ENCODE results near the gene ZFHX2.
A peak's percentile ranks its signal among the peaks of the same experiment; 100 is the strongest.

ZFHX2 gene

DNA sequence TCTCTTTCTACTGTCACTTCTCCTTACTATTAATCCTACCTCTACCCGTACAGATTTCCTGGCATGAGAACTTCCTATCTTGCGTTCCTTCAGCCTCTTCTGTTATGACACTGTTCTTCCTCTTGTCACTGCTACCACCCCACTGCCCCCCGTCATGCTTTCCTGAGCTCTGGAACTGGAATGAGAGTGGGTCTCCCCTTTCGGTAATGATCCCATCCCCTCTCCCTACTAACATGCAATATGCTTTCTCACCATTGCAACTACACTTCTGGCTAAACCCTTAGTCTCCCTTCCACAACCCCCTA is 20.9 kb upstream of the ZFHX2 start:
- DNase-seq = no peak

DNA sequence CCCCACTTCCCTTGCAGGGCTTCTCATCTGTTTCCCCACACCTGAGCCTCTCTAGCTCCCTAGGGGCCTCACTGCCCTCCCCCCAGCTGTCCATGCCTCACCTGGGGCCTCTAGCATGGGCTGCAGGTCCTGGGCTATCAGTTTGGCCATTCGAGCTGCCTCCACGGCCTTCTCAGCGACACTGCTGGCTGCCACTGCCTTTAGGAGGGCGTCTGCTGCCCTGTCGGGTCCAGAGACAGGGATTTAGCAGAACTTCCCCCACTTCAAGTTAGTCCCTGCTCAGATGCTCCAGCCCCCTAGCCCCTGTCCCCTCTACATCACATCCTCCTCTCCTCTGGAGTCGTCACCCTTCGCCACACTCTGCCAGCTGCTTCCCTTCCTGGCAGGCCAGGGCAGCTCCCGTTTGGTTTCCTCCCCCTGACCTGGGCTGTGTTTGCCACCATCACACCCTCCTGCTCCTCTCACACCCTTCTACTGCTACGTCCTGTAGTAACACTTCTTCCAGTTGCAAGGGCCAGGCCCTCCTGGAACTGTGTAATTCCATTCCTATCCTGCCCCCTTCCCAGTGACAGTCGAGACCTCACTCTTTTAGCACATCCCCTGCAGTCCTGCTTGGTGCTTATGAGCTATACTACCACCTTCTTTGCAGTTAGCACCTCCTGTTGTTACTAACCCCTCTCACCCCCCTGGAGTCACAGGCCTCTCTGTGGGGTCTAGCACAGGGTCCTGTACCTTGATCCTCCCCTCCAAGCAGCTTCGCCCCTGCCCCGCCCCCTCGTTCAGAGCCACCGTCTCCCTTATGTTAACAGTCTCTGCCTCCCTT is 20.3 kb upstream of the ZFHX2 start:
- DNase-seq = no peak

DNA sequence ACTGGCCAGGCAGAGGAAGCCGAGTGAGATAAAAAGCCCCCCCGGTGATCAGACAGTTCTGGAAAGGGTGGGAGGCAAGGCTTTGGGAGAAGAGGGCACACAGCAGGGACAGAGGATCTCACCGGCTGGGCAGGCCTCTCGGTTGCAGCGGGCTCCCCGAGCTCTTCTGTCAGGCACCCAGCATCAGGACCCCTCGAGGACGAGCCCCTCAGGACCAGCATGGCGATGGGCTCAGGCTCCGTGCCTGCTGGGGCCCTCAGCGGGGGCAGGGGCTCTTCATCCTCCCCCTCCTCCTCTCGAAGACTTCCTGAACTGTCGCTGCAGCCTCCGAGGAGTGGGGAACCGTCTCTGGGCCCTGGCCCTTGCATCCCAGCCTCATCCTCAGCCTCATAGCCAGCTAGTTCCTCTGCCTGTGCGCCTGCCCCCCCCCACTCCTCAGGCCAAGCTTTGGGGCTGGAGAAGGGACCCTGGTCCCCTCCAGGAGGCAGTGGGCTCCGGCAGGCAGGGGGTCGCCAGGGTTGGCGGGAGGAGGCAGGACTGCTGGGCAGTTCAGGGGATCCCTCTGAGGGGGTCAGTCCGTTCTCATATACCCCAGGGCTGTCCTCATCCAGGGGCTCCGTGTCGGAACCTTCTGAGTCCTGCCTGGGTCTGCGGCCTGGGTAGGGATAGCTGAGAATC is 19.4 kb upstream of the ZFHX2 start:
- no peak for DNase-seq

DNA sequence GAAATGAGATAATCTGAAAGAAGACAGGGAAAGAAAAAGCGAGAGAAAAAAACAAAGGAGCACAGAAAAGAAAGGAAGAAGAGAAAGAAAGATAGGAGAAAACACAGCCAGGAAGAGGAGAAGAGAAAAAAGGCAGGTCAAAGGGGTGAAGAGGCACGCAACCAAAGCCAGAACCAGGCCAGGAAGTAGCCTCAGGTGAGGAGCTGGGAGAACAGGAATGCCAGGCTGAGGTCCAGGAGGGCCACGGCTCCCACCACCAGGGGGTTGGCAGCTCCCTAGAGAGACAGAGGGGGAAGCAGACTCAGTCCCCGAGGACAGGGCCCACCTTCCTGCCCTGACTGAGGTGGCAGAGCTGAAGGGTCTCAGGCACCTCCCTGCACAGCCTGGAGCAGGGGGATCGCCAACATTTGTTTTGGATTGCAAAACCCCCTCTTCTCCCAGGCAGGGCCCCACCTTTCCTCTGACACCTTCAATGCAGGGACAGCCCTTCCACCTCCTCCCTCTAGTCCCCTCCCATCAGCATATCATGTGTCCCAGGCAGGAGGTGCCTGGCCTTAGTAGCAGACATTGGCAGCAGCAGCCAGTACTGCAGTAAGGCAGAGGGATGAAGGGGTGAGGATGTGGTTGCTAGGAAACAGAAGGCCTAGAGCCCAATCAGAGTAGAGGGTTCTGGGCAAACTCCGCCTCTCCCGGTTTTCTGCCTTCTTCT is 18.0 kb upstream of the ZFHX2 start:
- no peak for DNase-seq

DNA sequence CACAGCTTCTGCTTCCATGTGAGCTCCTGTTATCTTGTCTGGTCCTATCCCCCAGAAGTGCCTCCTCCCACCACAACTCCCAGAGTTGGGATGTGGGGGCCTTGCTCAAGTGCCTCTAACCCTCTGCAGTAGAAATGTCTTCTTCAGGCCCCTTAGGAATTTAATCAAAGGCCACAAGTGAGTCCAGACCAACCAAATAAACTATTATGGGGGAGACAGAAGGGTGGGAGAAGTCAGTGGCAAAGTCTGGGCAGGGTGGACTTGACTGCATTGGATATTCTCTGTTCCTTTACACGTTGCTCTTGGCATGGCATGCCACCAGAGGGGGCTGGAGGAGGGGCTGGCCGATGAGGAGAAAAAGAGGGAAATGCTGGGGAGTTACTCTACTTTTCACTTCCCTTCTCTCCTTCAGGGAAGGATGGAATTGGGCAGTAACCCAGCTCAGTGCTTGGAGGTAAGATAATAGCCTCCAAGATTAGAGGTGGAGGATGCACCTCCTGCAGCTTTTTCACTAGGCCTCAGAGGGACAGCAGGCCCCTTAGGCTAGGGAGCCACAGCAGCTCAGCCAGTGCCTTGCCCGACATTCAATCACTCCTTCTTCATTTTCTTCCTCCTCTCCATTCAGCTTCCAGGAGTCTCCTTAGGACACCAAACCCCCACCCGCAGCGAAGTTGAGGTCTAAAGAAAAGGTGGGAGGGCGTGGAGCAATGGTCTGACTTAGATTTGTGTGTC is 17.2 kb upstream of the ZFHX2 start:
- DNase-seq = peak; percentile 24

DNA sequence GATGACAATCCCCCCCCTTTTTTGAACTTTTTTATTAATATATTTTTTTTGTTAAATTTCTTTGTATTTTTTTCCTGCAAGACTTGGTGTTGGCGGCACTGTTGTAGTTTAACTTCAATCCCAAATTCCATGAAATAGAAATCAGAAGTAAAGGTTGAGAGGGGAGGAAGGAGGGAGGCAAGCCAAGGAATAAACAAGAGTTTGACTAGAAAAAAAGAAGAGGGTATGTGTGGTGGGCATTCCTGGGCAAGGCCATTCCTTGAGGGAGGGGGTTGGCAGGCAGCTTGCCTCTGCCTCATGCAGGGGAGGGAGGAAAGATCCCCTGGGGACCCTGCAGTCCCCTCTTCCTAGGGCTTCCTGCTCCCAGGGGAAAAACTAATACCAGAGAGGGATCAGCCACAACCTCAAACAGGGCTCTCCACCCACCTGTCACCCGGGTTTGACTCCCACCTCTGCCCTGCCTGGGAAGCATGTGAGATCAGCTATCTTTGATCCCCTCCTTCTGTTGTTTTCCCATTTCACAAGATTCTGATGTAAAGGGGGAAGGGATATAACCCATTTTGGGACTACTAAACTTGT is 16.5 kb upstream of the ZFHX2 start:
- DNase-seq = no peak

DNA sequence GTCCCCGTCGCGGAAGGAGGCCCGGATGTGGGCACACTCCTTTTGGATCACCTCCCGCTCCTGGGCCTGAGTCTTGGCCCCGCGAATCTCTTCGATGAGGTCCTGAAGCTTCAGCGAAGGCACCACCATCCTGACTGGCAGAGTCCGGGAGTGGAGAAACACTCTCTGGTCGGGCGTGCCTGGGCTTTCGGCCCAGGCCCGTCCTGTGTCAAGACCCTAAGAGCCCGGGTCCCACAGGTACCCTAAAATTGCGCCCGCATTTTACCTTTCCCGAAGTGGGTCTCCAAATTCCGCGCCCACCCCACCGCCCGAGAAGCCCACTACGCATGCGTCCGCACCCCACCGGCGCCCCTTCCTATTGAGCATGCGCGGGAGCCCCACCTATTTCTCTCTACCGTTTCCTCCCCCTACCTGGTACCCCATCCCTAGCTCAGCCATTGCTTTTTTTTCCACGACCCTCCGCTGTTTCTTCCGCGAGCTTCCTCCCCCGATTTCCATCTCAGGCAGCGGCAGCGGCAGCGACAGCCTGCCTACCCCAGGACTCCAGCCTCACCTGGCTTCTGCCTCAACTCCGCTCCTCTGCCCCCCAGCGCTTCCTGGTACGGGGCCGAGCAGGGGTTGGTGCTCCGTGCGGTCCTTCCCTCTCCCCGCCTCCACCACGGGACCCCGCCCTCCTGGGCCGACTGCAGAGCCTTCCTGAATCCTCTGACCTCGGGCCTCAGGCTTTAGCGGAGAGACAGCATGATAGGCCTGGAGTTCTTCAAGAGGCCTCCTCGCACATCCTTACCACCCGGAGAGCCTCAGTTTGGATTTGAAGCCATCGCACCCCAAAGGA is 15.8 kb upstream of the ZFHX2 start, which contains the start of gene AP1G2:
TSS of gene AP1G2 (minus strand) at position 606 of the 835 bp plus-strand sequence. CDS start at position 129, 477 bp downstream.
- DNase-seq = peak; percentile 90

DNA sequence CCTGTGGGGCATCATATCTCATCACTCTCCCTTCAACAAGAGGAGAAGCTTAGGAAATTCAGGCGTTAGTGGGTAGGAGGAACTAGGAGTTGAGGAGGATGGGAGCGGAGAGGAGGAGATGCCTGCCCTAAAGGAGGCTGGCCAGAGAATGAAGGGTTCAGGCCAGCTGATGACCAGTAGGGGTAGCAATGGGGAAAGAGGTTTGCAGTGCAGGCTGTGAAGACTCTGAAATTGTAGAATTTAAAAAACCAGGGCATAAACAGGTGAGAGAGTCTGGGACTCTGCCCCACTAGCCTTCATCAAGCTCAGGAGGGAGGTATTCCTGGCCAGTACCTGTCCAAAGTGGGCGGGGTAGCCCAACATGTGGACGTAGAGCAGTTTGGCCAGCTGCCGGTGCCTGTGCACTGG is 15.2 kb upstream of the ZFHX2 start:
- DNase-seq = no peak

DNA sequence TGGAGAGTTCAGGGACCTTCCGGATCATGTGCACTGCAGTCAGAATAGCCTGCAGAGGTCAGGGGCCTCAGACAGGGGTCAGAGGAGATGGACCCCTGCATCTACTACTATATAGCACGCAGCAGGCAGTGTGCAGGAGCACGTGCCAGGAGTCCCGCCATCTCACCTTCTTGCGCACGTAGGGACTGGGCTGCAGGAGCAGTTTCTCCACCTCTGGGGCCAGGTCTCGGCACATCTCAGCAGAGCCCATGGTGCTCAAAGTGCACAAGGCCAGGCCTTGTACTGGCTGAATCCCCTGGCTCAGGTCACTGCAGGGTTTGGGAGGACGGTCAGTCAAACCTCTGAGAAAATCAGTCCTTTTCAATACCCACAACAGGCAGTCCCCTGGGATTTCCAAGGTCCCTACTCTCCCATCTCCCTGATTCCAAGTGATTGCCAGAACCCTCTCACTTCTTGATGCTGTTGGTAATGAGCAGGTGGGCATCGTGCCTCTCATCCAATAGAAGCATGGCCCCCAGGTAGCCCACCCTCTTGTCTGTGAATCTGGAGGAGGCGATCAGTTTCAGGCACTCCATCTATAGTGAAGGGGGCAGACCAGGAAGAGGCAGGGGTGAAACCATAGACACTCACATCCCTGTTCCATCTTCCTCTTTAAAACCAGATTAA is 14.7 kb upstream of the ZFHX2 start:
- no peak for DNase-seq

DNA sequence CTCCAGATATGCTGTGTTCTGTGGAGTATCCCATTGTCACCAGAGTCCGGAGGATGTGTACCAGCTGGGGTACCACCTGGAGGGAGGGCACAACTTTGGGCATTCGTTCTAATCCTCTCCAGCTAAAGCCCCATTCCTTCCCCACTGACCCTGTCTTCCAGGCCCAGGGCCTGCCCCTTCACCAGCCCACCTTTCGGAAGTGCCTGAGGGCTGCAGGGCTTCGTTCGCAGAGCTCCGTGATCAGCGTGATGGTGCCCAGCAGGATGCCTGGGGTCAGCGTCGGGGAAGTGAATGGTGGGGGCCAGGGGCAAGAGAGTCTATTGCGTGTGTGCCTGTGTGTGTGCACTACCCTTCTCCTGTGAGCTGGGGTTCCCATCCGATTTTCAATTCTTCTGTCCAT is 14.1 kb upstream of the ZFHX2 start:
- no peak for DNase-seq

DNA sequence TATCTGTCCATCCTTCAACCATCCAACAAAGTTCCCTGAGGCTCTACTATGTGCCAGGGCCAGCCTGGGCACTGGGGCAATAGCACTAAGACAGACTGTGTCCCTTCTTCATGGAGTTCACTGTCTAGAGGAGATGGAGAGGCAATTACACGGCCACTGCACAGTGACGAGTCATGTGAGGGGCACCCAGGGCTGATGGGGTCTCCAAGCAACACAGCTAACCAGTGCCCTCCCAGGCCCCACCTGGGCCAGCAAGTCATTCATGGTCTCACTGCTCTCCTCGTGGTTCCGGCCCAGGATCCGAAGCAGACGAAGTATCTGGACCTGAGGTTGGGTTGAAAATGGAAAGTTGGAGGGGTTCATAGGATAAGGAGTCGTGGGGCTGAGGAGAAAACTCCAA is 13.3 kb upstream of the ZFHX2 start:
- DNase-seq = no peak

DNA sequence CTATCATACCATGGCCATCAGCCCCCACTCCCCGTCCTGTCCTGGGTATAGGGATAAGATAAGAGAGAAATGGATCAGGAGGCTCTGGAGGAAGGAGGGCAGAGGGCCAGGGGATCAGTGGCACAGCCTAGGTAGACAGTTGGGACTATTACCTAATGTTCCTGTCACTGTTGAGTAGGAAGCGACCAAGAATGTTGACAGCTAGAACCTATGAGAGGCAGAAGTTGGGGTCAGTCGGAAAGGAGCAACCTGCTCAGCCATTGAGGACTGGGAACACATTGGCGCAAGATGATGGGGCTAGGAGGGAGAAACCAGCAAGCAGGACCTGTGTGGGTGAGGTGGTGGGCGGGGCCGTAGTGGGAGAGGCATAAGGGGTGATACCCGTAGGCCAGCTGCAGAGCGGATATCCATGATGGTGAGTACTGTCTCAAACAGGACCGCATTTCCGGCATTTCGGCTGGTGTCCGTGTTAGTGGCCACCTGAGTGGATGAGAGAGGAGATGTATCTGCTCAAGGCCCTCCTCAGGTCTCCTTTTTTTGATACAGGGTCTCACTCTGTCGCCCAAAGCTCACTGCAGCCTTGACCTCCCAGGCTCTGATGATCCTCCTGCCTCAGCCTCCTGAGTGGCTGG is 12.7 kb upstream of the ZFHX2 start:
- no peak for DNase-seq

DNA sequence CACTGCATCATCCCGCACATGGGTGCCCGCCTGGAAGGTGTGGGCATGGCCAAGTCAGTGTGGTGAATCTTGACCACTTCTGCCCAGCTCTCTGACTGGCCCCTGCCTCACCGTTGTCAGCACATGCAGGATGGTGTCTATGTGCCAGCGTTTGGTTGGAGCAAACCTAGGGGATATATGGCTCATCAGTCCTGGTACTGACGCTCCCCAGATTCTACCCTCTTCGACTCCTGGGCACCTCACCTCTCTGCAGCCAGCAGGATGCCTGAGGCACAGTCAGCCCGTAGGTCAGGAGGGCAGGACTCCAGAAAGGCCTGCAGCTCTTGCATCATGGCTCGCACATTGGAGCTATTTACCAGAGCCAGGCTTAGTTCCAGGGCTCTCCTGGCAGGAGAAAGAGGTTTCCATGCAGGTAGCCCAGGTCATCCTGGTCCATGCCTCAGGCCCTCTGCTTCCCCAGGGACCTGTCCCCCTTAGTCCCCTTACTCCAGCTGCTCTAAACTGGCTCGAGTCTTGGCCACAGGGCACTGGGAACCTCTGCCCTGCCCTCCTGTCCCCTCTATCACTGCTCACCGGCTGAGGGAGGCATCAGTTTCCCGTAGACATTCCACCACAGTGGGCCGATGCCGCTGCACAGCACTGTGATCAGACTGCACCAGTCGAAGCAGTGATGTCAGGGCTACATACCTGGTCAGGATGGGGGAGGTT is 12.1 kb upstream of the ZFHX2 start:
- no peak for DNase-seq

DNA sequence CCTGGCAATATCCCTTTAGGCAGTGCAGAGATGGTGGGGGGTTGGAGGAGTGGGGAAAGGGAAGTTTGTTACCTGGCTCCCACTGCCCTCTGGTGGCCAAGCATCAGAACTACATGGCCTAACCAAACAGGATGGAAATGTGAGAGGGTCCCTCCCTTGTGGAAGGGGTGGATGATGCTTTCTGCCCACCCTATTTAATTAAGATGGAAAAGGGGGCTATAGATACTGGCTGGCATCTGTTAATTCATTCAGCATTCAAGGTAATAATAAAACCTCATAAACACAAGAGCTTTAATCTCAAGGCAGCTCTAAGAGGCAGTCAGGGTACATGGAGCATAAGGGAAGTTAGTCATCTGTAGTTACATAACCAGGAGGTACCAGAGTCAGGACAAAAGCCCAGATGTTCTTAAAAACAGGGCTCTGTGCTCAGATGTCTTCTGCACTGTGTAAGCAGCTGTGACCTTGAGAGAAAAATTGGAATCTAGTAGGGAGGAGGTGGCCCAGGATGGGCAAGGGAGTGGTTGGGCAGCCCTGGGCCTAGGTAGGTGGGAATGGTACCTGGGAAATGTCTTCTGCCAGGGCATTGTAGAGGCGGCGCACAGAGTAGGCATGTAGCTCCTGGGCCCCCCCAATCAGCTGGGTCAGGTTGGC is 11.4 kb upstream of the ZFHX2 start:
- peak; percentile 64 for DNase-seq

DNA sequence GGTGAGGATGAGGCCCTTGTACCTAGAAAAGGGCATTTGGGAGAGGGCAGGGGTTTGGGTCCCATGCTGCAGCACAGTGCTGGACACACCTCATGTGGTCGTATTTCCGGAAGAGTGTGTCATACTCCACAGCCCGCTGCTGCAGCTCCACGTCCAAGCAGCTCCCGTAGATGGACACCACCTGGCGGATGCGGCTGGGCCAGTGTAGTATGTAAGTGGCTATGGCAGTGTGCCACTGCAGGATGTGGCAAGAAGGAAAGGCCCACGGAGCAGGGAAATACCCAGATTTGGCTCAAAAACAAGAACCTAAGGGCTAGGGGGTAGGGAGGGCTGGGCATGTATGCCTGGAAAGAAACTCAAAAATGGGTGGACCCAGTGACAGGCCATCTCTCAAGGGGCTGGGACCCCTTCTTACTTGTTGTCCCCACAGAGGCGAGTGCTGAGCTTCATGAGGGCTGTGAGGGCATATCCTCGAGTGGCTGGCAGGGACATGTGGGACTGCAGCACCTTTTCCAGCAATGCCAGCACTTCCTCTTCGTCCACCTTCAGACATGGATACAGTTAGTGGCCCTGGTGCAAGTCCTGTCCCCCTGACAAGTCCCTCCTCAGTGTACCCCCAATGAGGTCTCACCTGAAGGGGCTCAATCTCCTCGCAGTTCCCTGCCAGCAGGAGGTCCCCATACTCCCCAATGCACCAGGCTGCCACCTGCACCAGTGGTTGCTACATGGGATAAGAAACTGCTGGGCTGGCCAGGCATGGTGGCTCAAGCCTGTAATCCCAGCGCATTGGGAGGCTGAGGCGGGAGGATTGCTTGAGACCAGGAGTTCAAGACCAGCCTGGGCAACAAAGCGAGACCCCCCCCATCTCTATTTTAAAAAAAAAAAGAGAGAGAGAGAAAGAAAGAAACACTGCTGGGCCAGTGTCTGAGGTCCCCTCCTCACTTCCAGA is 10.6 kb upstream of the ZFHX2 start:
- DNase-seq = no peak

DNA sequence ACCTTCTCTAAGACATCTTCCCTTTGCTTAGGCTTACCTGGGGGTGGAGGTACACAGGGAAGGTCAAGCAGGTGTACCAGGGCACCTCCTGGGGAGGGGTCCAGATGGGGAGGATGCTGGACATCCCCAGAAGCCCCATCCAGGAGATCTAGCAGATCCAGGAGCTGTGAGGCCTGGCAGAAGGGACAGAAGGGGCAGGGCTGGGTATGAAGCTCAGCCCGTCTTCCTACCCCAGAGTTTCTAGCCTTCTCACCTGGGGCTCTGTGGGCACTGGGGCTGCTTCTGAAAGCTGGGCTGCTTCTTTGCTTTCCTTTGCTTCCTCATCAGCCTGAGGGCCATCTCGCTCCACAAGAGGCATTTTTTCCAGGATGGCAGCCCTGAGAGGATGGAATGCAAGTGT is 9.7 kb upstream of the ZFHX2 start:
- no peak for DNase-seq

DNA sequence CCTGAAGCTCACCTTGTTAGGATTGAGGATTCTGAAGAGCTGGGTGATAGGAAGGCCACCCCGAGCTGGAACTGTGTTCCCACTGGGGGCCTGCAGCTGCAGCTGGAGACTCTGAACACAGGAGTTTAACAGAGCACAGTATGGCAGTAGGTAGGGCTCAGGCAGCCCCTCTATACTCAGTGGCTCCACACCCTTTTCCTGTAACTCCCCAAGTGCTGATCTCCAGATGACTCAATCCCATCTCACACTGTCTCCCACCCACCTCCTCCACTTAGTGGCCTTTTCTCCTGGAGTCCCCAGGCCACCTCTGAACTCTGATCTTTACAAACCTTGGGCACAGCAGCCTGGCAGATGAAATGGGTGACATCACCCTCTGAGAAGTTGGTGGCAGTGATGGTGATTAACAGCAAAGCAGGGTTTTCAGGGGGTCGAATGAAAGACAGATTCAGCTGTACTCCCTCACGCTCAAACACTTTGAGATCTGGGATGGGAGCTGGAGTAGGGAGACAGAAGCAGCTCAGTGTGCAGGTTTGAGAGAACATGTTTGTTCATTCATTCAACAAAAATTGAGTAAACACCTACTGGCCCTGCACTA is 8.5 kb upstream of the ZFHX2 start:
- DNase-seq = no peak

Data from activated naive CD4-positive, alpha-beta T cell treated with Interleukin-2 at 50 U/mL for 16 hours (primary cell).